Hematopoietic multipotent progenitor cell treated with erythropoietin and hydrocortisone succinate and interleukin-3 and kit ligand, for 6 days (in vitro differentiated cells): Measurements from ENCODE around the gene TMEM106B.
A peak's percentile ranks its signal among the peaks of the same experiment; 100 is the strongest.
"Not testable (repeated sequence)": the region's sequence is repeated elsewhere in the genome, so short reads cannot be mapped to it uniquely, and the experiment has no call there.

ENCODE experiments used
- DNase-seq: peaks from one replicate; pipeline ENCODE4 v3.0.0-alpha.2; 2015

TMEM106B gene

DNA sequence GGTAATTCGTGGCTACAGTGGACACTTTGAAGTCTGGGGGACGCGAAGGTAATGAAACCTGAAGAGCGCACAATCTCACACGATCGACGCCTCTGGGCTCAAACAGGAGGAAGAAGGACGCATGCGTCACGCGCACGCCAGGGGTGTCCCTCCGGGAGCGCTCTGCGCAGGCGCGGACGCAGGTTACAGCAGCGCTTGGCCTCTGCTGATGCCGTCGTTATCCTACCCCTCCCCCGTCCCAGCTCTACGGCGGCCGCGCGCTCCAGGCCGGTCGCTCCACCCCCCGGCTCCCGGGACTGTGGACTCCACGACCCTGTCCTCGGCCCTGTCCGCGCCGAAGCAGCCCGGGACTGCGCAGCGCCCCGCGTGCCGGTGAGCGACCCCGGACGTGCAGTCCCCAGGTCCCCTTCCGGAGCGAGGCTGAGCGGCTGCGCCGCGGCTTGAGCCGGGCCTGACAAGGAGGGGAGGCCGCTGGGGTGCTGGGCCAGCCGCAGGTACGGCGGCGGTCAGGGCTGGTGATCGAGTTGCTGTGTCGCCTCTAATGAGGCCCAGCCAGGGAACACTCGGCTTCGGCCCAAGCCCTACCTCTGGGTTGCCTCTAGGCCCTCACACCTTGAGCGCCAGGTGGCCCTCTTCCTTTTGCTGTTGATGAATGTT is at the start of gene TMEM106B:
TMEM106B (plus strand) TSS at position 241 of the 657 bp plus-strand sequence. CDS start 3,517 bp downstream, outside the sequence.
- DNase-seq = peak; percentile 97

DNA sequence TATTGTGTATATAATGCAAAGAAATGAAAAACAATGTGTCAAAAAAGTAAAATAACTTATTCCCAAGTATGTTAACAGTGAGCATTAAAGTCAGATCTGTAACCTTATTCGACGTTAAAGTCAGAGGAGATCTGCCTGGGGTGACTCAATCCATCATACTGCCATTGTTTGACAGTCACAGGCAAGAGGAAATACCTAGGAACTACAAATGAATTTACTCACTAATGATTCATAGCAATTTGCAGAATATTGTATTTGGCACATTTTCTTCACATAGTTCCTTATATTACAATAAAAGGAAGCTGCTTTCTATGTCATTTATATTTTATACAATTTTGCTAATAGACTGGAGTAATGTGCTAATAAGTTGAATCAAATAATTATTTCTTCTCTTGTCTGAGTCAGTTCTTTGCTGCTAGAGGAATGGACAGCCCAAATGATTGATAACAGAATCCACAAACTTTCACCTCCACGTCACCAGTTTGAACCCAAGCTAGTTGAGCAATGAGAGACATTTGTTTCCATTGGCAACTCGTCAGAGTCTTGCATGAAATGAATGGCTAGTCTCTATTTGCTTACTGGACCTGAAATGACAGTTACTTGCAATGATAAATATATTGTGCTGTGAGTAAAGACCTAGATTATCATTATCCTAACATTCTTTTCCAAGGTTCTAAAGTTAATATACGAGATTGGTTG is 48.5 kb upstream of the TMEM106B start:
- no peak for DNase-seq

GRCh38 chr7:12168065-12168464 is 43.0 kb upstream of the TMEM106B start:
- not testable (repeated sequence) for DNase-seq

- DNase-seq = not testable (repeated sequence)
These were observed 40.9 kb upstream of the TMEM106B start for GRCh38 chr7:12169981-12170820.

GRCh38 chr7:12173671-12174070 is 37.4 kb upstream of the TMEM106B start:
- no peak for DNase-seq

DNA sequence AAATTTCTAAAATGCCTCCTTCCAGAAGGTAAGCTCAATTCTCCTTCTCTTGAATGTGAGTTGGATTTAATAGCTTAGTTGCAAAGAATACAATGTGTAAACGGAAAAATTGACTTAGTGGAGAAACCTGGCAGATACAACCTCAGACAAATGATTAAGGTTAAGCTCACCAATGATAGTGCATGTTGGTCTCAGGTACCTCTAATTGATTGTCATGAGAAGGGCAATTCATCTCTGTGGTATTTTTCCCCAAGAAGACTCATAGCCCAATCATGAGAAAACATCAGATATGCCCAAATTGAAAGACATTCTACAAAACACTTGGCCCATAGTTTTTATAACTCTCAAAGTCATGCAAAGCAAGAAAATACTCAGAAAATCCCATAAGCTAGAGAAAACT is 36.2 kb upstream of the TMEM106B start:
- DNase-seq = no peak

- DNase-seq = no peak
These were observed 32.8 kb upstream of the TMEM106B start for GRCh38 chr7:12178317-12178716.

DNA sequence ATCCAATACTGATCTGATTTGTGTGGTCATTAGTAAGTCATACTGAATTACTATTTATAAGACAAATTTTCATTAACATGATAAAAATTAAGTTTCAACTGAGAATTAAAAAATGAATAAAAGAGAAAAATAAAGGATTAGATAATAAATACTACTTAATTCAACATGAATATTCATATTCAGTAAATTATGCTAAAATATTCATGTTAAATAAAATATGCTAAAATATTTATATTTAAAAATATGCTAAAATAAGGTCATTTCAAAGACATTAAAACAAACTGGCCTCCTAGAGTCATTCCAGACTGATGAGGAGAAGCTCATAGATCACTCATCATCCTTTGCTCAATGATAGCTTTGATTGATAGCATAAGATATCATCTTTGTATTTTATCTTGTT is 16.7 kb upstream of the TMEM106B start:
- no peak for DNase-seq

GRCh38 chr7:12196386-12196785 is 14.7 kb upstream of the TMEM106B start:
- DNase-seq = no peak

- DNase-seq = no peak
These were observed 11.7 kb upstream of the TMEM106B start for GRCh38 chr7:12199363-12199762.

- DNase-seq = no peak
These were observed 4.0 kb upstream of the TMEM106B start for GRCh38 chr7:12207046-12207445.

DNA sequence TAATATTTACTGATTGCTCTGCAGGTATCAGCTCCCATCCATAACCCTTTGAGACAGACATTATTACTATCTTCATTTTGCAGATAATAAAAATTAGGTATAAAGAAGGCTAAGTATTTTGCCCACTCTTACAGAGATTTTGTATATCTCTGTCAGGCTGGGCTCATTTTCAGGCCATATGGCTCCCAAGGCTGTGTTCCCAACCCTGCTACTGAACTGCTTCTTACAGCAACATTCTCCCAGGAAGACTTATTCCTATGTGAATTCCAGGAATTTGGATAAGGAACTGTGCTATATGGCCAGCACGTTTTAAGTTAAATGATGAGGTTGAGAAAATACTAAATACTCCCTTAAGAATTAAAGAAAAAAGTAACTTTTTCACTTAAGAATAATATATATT is 1.9 kb upstream of the TMEM106B start:
- DNase-seq = no peak

- DNase-seq = peak; percentile 5
These were observed 678 bp upstream of the TMEM106B start for GRCh38 chr7:12210179-12211053.

- peak; percentile 47 for DNase-seq
These were observed 804 bp downstream of the TMEM106B start for GRCh38 chr7:12211711-12212485.

- no peak for DNase-seq
These were observed 6.2 kb downstream of the TMEM106B start for GRCh38 chr7:12217311-12217710.

DNA sequence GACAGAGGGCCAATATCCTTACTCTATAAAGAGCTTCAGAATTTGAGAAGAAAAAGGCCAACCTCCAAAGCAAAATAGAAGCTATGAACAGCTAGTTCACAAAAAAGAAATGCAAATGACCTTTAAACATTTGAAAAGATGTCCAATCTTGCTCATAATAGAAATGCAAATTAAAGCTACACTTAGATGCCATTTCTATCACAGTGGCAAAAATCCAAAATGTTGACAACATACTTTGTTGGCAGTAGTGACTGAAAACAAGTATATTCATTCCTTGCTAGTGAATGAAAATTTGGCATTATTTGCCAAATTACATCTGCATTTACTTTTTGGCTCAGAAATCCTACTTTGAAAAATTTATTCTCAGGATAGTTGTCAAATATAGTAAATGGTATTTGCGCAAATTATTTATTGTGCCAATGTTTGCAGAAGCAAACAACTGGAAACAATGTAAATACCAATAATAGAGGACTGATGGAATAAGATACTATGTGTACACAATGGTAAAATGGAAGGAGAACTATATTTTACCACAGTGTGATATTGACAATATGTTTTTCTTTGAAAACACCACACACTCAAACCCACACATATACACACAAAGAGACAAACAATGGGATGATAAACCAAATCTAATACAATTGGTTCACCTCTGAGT is 9.4 kb downstream of the TMEM106B start:
- DNase-seq = no peak

DNA sequence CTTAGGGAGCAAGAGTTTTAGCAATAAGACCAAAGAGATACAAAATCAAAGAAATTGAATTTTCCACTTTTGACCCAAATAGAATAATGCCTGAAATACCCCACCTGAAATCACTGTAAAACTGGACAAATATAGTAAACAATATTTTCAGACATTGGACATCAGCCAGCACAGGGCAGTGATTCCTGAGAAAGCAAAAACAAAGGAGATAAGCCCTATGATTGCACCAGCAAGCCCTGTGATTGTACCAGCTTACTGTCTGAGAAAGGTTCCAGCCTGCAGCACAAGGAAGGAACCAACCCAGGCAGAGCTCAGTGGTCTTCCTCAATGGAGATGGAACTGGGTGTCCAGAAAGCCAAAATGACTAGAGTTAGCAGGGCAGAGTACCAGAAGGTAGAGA is 10.3 kb downstream of the TMEM106B start:
- DNase-seq = no peak

GRCh38 chr7:12222889-12223579 is 11.9 kb downstream of the TMEM106B start:
- peak; percentile 36 for DNase-seq

DNA sequence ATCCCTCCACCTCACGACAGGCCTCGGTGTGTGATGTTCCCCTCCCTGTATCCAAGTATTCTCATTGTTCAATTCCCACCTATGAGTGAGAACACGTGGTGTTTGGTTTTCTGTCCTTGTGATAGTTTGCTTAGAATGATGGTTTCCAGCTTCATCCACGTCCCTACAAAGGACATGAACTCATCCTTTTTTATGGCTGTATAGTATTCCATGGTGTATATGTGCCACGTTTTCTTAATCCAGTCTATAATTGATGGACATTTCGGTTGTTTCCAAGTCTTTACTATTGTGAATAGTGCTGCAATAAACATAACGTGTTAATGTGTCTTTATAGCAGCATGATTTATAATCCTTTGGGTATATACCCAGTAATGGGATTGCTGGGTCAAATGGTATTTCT is 13.9 kb downstream of the TMEM106B start:
- not testable (repeated sequence) for DNase-seq

DNA sequence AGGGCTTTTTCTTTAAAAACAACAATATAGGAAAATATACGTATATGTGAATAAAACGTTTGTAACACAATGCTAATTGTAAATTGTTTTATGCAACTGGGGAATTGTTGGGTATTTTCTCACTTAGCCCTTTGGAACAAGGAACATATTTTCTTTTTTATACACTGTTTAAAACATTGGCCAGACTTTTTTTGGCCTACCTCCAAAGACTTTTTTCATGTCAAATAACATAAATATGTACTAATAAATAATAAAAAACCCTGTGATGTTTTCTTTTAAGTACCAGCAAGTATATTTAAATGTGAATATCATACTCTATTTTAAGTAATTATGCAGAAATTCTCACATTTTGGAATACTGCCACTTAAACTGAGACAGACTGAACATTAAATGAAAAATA is 15.7 kb downstream of the TMEM106B start:
- no peak for DNase-seq

- DNase-seq = no peak
These were observed 16.9 kb downstream of the TMEM106B start for GRCh38 chr7:12228024-12228423.
